GM19099 (cell line): Measurements from ENCODE around the gene PIGQ.

Source experiments
- POLR2A ChIP-seq: IDR thresholded peaks from 3 replicates; pipeline ENCODE4 v1.6.1; 2011; ENCODE audit warnings: low read depth; ENCODE audit not compliant: insufficient read length; ENCODE audit errors: extremely low read depth

Gene PIGQ

DNA sequence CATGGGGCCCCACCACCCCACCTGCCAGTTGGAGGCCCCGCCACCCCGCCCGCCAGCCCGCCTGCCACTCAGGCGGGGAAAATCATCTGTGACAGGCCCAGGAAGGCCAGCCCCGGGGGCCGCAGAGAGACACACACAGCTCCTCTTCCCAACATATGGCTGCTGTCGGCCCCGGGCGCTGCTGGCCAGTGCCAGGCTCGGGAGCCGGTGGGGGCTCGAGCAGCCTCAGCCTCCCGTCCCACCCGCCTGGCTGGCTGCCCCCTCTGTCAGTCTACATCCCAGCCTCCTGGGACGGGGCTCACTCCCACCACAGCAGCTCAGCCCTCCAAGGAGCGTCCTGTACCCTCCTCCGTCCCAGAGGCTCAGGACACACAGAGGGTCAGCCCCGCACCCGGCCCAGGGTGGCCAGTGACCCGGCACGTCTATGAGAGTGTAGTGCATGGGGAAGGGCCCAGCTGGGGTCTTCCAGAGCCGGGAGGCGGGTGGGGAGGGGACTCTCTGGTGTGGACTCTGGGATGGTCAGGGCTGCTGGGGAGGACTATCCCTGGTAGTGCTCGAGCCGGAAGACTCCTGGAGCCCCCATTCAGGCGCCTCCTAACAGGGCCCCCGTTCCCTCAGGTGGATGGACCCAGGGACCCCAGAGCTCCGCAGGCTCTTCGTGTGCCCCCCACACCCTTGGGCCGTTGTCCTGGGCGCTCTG is 13.1 kb upstream of the PIGQ start:
- no peak for TF ChIP-seq POLR2A

DNA sequence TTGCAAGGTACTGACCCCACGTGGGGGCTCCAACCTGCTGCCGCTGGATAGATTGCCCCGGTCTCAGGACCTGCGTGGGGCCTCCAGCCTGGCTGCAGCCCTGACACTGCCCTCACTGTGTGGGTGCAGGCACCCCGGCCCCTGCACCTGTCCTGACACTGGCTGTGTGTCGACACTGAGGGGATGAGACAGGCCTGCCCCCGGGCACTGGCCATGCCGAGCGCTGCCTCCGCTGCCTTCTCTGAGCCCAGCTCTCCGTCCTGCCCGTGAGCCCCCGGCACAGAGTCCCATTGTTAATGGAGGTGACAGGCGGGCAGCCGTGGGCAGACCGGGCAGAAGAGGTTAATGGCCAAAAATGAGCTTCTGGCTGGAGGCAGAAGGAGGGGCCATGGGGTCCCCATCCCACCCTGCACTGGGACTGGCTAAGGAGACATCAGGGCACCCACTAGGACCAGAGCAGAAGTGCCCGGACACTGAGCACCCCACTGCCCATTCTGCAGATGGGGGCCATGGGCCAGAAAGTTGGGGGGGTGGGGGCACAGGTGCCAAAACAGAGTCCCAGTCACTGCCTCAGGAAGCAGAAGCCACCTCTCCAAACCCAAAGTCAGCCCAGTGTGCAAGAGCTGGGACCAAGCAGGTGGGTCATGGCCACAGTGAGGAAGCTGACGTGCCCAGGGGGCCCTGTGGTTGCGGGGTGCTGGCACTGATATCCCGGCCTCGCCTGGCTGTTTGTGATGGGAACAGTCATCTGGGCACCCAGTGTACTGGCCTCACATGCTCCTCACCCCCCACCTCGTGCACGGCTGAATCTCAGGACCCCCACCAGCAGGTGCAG is 12.1 kb upstream of the PIGQ start:
- TF ChIP-seq POLR2A, result no peak

DNA sequence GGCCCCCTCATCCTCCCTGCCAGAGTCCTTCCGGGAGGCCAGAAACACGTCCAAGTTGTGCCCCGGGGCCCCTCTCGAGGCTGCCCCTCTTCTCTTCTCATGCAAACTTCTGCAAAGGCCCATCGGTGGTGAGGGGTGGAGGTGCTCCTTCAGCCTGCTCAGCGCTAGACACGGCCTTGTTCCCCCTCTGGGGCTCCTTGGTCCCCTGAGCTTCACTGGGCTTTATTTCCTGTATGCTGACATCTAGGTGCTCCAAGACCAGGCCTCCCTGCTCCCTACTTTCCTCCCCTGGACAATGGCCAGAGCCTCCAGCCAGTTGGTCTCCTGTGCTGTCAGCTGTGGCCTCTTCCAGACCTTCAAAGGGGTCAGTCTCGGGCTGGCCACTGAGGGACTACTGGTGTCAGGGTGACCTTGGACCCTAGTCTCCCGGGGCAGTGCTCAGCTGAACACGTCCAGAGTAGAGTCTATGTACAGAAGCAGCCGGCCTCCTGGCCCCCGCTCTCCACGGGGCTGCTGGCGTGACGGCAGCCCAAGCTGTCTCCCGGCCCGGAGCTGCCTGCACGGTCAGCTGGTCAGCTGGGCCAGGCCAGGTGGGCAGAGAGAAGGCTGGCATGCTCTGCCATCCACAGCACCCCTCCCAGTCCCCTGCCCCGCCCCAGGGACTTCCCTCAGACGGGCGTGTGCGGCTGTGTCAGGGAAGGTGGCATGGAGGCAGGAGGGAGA is 11.3 kb upstream of the PIGQ start:
- TF ChIP-seq POLR2A, result no peak

DNA sequence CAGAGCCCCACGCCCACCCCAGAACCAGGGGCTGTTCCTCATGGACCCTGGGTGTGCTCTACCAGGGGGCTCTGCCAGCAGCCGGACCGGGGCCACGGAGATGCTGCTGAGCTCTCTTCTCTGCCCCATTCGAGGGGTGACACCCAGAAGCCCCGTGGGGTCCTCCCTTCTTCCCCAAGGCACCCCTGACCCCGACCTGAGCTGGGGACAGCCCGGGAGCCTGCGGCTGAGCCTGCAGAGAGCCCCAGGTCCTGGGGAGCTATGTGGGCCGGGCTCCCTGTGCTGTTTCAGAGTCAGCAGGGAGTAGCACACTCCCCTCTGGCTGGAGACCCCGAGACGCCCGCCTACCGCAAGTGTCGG is 10.8 kb upstream of the PIGQ start:
- no peak for TF ChIP-seq POLR2A

DNA sequence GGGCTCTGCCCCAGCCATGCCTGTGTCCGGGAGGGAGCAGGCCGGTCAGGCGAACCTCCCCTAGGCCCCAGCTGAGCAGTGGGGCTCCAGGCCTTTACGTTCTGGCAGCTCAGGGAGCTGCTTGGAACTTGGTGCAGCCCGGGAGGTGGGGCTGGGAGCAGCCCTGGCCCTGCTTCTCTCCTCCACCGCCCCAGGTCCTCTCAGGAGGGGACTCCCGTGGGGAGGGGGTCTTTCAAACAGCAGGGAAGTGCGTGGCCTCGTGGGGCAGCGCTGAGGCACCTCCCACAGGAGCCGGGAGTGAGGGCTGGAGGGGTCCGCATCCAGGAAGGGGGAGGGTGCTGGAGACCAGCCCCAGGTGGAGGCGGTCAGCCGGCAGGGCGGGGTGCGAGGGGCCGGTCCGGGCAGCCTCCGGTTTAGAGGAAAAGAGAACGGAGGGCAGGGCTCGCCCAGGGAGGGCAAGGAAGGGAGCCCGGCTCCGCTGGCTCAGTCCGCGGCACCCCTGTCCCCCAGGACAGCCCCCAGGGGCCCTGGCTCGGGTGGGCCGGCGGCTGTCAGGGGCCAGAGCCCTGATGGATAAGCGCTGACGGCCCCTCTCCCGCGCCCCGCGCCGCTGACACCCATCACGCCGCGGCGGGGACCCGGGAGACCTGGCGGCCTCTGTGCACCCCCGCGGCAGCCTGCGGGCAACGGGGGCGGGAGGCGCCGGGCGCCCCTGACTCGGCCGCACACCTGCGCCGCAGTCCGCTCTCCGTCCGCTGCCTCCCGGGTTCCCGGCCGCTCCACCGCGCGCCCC is 10.2 kb upstream of the PIGQ start:
- TF ChIP-seq POLR2A, result no peak

DNA sequence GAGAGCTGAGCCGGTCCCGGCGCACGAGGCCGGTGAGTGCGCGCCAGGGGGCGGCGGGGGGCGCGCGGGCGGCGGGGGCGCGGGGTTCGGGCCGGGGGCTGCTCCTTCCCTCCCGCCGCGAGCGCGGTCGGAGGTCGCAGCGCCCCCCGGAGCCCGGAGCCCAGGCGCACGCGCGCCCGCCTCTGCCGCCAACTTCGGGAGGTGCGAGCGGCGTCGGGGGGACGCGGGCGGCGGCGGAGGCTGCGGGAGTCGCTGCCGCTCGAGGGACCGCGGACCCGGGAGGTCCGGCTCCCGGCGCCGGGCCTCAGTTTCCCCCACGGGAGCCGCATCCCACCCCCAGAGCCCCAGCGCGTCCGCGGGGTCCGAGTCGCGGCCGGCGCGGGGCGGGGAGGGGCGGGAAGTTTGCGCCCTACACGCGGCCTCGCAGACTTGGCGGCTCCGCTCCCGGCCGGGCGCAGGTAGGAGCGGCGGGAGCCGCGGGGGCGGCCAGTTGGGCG is 9.5 kb upstream of the PIGQ start, which contains the start of gene PRR35:
TSS of gene PRR35 (plus strand) at position 191 of the 497 bp plus-strand sequence. CDS start 2,901 bp downstream, outside the sequence.
- TF ChIP-seq POLR2A, result no peak

DNA sequence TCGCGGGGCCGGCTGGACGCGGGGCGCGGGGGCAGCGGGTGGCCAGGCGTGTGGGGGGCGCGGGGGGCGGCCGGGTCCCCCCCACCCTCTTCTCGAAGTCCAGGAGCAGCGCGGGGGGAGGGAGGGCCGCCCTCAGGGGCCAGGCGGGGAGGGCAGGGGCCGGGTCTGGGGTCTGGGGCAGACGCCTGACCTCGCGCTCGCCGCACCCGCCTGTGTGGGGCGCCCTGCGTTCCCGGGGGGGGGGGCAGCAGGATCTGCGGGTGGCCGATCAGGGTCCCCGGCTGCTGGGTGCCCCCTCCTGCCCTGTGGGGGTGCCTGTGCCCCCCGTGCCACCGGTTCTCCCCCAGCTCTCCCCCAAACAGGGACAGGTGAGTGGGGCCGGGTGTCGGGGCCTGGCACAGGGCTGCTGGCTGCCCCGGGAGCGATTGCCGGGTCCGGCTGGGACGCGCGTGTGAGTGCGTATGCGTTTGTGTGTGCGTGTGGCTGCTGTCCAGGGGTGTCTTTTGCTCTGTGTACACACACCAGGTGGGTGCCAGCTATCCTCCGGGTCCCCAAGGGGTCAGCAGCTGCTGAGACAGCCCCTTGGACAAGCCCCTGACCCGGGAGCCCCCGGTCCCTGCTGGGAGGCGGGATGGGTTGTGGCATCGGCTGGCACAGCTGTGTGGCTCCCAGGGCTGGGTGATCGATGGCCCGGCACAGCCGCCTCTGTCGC is 8.9 kb upstream of the PIGQ start:
- TF ChIP-seq POLR2A, result no peak

DNA sequence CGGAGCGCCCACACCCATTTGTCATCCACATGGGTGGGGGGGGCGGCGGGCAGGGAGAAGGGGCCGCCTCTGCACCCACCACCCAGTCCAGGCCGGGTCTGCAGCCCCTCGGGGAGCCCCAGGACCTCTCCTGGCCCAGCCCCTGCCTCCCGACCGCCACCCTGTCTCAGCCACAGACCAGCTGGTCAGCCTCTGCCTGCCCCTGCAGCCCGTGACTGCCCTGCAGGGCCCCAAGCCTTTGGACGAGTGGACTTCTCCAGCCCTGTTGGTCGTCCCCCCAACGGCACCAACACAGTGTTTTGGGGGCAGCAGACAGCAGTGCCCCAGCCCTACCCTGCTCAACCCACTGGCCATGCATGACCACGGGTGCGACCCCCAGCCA is 8.4 kb upstream of the PIGQ start:
- no peak for TF ChIP-seq POLR2A

DNA sequence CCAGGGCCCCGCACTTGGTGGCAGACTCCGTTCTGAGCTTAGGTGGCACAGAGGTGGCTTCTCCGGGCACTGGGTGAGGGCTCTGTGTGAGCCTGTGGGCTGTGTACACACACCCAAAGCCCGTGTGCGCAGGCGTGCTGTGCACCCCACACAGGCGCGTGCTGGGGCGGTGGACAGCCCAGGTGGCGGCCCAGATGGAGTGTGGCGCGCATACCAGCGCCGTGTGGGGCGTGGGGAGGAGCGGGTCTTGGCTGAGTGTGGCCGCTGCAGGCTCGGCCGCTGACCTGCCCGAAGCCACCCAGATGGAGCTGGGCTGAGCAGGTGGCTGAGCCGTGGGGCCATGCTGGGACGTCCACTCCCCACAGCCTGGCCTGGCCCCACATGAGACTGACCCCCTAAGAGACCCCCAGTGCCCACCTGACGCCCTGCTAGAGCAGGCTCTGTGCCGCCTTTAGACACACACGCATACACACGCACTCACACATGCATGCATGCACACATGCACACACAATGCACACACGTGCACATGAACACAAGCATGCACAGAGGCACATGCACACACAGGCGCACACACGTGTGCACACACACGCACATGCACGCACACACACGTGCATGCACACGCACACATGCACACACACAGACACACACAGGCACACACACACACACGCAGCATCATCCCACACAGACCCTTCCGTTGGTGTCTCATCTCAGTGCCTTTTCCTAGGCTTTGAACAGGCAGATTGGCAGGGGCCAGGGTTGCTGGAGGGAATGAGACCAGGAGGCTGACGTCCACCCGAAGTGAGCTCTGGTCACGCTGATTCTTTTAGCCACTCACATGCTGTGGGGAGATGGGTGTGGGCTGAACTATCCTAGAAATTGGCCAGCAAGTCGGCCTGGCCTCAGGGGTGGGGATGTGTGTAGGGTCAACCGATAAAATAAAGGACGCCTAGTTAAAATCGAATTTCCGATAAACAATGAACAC is 7.5 kb upstream of the PIGQ start:
- no peak for TF ChIP-seq POLR2A

DNA sequence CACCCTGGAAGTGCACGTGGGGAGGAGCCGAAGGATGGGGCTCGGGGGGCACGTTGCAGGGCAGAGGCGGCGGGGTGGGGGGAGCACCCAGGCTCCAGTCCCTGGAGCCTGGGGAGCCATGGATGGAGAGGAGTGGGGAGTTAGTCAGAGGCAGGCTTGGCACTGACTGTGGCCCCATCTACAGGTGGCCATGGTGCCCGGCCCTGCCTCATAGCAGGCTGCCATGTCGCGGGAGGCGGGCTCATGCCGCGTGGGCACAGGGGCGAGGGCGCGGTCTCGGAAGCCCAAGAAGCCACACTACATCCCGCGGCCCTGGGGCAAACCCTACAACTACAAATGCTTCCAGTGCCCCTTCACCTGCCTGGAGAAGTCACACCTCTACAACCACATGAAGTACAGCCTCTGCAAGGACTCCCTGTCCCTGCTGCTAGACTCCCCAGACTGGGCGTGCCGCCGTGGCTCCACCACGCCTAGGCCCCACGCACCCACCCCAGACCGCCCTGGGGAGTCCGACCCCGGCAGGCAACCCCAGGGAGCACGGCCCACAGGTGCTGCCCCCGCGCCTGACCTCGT is 6.6 kb upstream of the PIGQ start:
- TF ChIP-seq POLR2A, result no peak

DNA sequence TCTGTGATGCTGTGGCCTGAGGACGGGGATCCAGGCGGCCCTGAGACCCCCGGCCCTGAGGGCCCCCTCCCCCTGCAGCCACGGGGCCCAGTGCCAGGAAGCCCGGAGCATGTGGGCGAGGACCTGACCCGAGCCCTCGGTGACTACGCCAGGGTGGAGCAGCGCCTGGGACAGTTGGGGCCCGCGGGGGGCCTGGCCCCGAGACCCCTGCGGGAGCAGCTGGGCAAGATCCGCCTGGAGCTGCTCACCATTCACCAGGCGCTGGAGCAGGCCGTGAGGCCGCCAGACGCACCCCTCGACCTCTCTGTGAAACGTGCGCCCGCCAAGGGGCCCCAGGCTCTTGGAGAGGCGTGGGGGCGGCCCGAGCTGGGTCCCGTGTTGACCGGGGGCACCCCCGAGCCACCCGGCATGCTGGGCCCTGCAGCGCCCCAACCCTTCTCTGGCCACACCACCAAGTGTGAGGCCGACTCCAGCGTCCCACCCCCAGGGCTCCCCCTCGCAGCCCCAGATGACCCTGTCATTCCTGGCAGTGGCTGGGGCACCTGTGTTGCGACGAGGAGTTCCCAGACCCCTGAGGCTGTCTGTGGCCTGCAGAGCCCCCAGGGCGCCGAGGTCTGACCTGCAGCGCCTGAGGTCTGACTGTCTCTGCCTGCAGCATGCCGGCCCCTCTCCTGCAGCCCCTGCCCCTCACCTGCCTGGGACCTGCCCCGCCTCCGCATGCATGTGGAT is 4.9 kb upstream of the PIGQ start:
- no peak for TF ChIP-seq POLR2A
